ENCODE data around the gene SLK. TPM values are rescaled to one million over a fixed set of nuclear protein-coding genes. Genes with fewer than 3 reads are reported as not detected.

Gene SLK
- total RNA-seq, 1 experiment from 2014 or later, result 39.1 TPM

- Histone ChIP-seq H3K27ac (ENCODE audit: low read depth, low read length, poor library complexity, severe bottlenecking) (no peak overlapping the region), H3K27me3 (replicated peaks; ENCODE audit: insufficient read depth, low read depth, low read length, poor library complexity) (no peaks in the 10 kb centered on the region), H3K4me3 (ENCODE audit: low read depth, low read length, poor library complexity, severe bottlenecking) (no peak overlapping the region), H3K4me1 (ENCODE audit: insufficient read depth, low read length, poor library complexity, severe bottlenecking) (no peaks in the 10 kb centered on the region), H3K36me3 (ENCODE audit: insufficient read depth, low read length, poor library complexity, severe bottlenecking) (no peaks in the 10 kb centered on the region), H3K9me3 (ENCODE audit: low read depth, low read length, poor library complexity, severe bottlenecking) (no peaks in the 10 kb centered on the region)
- DNase-seq (ENCODE audit: low spot score), result no peak
- CTCF ChIA-PET, result no interaction called here
- TF ChIP-seq EZH2 (IDR thresholded peaks at IDR 0.05; ENCODE audit: borderline replicate concordance, low read depth, low read length, poor library complexity, severe bottlenecking), result no peak
- TF ChIP-seq CTCF (conservative IDR thresholded peaks at IDR 0.05; ENCODE audit: low read depth, low read length), result no peak
- POLR2A ChIA-PET (ENCODE audit: low non-redundant PET), result no interaction called here
- no TSS peak for BruUV-seq (replicated peaks)
- intact Hi-C loops (cut with micrococcal nuclease; ENCODE audit: unreplicated experiment), result no loop called here
Observed at GRCh38 chr10:104066945-104067344, 100.0 kb downstream of the SLK start.

GRCh38 chr10:104067525-104067924 is 100.6 kb downstream of the SLK start:
- no peak overlapping the region for H3K27ac ChIP-seq (ENCODE audit: low read depth, low read length, poor library complexity, severe bottlenecking)
- H3K4me3 ChIP-seq (ENCODE audit: low read depth, low read length, poor library complexity, severe bottlenecking), result no peak overlapping the region
- ChIA-PET POLR2A (ENCODE audit: low non-redundant PET) (no interaction called here), CTCF (no interaction called here)
- no peaks in the 10 kb centered on the region for H3K27me3 ChIP-seq (replicated peaks; ENCODE audit: insufficient read depth, low read depth, low read length, poor library complexity)
- no peaks in the 10 kb centered on the region for H3K4me1 ChIP-seq (ENCODE audit: insufficient read depth, low read length, poor library complexity, severe bottlenecking)
- no peaks in the 10 kb centered on the region for H3K36me3 ChIP-seq (ENCODE audit: insufficient read depth, low read length, poor library complexity, severe bottlenecking)
- intact Hi-C loops (cut with micrococcal nuclease; ENCODE audit: unreplicated experiment), result no loop called here
- BruUV-seq (replicated peaks), result no TSS peak
- no peak for DNase-seq (ENCODE audit: low spot score)
- H3K9me3 ChIP-seq (ENCODE audit: low read depth, low read length, poor library complexity, severe bottlenecking), result no peaks in the 10 kb centered on the region
- TF ChIP-seq CTCF (conservative IDR thresholded peaks at IDR 0.05; ENCODE audit: low read depth, low read length) (no peak), EZH2 (IDR thresholded peaks at IDR 0.05; ENCODE audit: borderline replicate concordance, low read depth, low read length, poor library complexity, severe bottlenecking) (no peak)

- intact Hi-C loops (cut with micrococcal nuclease; ENCODE audit: unreplicated experiment), result no loop called here
- Histone ChIP-seq H3K9me3 (ENCODE audit: low read depth, low read length, poor library complexity, severe bottlenecking) (no peaks in the 10 kb centered on the region), H3K27ac (ENCODE audit: low read depth, low read length, poor library complexity, severe bottlenecking) (no peak overlapping the region), H3K36me3 (ENCODE audit: insufficient read depth, low read length, poor library complexity, severe bottlenecking) (no peaks in the 10 kb centered on the region), H3K27me3 (replicated peaks; ENCODE audit: insufficient read depth, low read depth, low read length, poor library complexity) (no peaks in the 10 kb centered on the region), H3K4me1 (ENCODE audit: insufficient read depth, low read length, poor library complexity, severe bottlenecking) (no peaks in the 10 kb centered on the region), H3K4me3 (ENCODE audit: low read depth, low read length, poor library complexity, severe bottlenecking) (no peak overlapping the region)
- BruUV-seq (replicated peaks), result no TSS peak
- POLR2A ChIA-PET (ENCODE audit: low non-redundant PET), result no interaction called here
- TF ChIP-seq CTCF (conservative IDR thresholded peaks at IDR 0.05; ENCODE audit: low read depth, low read length), result no peak
- DNase-seq (ENCODE audit: low spot score), result no peak
- CTCF ChIA-PET, result no interaction called here
Observed at GRCh38 chr10:104069613-104070012, 102.7 kb downstream of the SLK start.
